ENCODE data around the gene FMNL2. TPM values are rescaled to one million over a fixed set of nuclear protein-coding genes. Genes with fewer than 3 reads are reported as not detected.

FMNL2 gene
- polyA plus RNA-seq, 1 donor from 2014 or later = 86.5 TPM

- Histone ChIP-seq H3K9me2 (ENCODE audit: insufficient read depth, low read length) (no peaks in the 10 kb centered on the region), H3K4me3 (ENCODE audit: low read length) (no peak overlapping the region), H3K4me2 (ENCODE audit: low read length) (no peak overlapping the region), H3K27me3 (ENCODE audit: insufficient read depth, low read depth, low read length) (no peaks in the 10 kb centered on the region), H3K27ac (ENCODE audit: low read length) (no peak overlapping the region), H3K9me3 (ENCODE audit: low read length) (no peaks in the 10 kb centered on the region), H3K36me3 (ENCODE audit: insufficient read depth, low read length) (no peaks in the 10 kb centered on the region), H3F3A (ENCODE audit: insufficient read depth, low read length, poor library complexity, severe bottlenecking) (no peaks in the 10 kb centered on the region), H4K20me1 (ENCODE audit: insufficient read depth) (no peaks in the 10 kb centered on the region), H3K79me2 (replicated peaks; ENCODE audit: insufficient read depth, low read length) (no peaks in the 10 kb centered on the region), H3K9ac (ENCODE audit: low read length) (no peak overlapping the region), H2AFZ (ENCODE audit: low read depth, low read length) (no peak overlapping the region)
- TF ChIP-seq POLR2AphosphoS5 (IDR thresholded peaks at IDR 0.05) (no peak), CTCF (IDR thresholded peaks at IDR 0.05; ENCODE audit: poor library complexity, severe bottlenecking) (no peak), EP300 (conservative IDR thresholded peaks at IDR 0.05; ENCODE audit: poor library complexity, severe bottlenecking) (no peak), REST (IDR thresholded peaks at IDR 0.05; ENCODE audit: borderline replicate concordance) (no peak), MXI1 (conservative IDR thresholded peaks at IDR 0.05; ENCODE audit: poor library complexity, severe bottlenecking) (no peak), EZH2 (IDR thresholded peaks at IDR 0.05; ENCODE audit: borderline replicate concordance, insufficient read depth, low read length, poor library complexity, severe bottlenecking) (no peak), RAD21 (conservative IDR thresholded peaks at IDR 0.05) (no peak), SMC3 (conservative IDR thresholded peaks at IDR 0.05; ENCODE audit: poor library complexity) (no peak), TAF1 (IDR thresholded peaks at IDR 0.05; ENCODE audit: low read depth) (no peak)
Observed at GRCh38 chr2:152523091-152523490, 188.1 kb downstream of the FMNL2 start.

GRCh38 chr2:152525277-152525838 lies 190.4 kb downstream of the FMNL2 start:
- H3K79me2 ChIP-seq (replicated peaks; ENCODE audit: insufficient read depth, low read length) = peaks cover 3% of the 10 kb centered on the region
- H3K9me3 ChIP-seq (ENCODE audit: low read length) = no peaks in the 10 kb centered on the region
- H3K4me3 ChIP-seq (ENCODE audit: low read length) = no peak overlapping the region
- no peaks in the 10 kb centered on the region for H3K9me2 ChIP-seq (ENCODE audit: insufficient read depth, low read length)
- TF ChIP-seq EP300 (conservative IDR thresholded peaks at IDR 0.05; ENCODE audit: poor library complexity, severe bottlenecking) (no peak), CTCF (IDR thresholded peaks at IDR 0.05; ENCODE audit: poor library complexity, severe bottlenecking) (no peak)
- no peak overlapping the region for H2AFZ ChIP-seq (ENCODE audit: low read depth, low read length)
- no peak overlapping the region for H3K27ac ChIP-seq (ENCODE audit: low read length)
- H3K9ac ChIP-seq (ENCODE audit: low read length) = no peak overlapping the region
- H4K20me1 ChIP-seq (ENCODE audit: insufficient read depth) = no peaks in the 10 kb centered on the region
- H3K27me3 ChIP-seq (ENCODE audit: insufficient read depth, low read depth, low read length) = no peaks in the 10 kb centered on the region
- H3F3A ChIP-seq (ENCODE audit: insufficient read depth, low read length, poor library complexity, severe bottlenecking) = no peaks in the 10 kb centered on the region
- H3K36me3 ChIP-seq (ENCODE audit: insufficient read depth, low read length) = no peaks in the 10 kb centered on the region
- H3K4me2 ChIP-seq (ENCODE audit: low read length) = no peak overlapping the region
